ENCODE data around the gene DSG3. TPM values are rescaled to one million over a fixed set of nuclear protein-coding genes. Genes with fewer than 3 reads are reported as not detected.

Gene DSG3
- total RNA-seq, 1 experiment from 2014 or later: 0.04 TPM

- Histone ChIP-seq H3K4me2 (ENCODE audit: insufficient read depth, insufficient read length, low read length) (no peak overlapping the region), H4K5ac (ENCODE audit: insufficient read length, low read depth, low read length) (no peak overlapping the region), H3K4me1 (ENCODE audit: insufficient read depth, low read length) (no peaks in the 10 kb centered on the region), H3K23me2 (ENCODE audit: insufficient read length, low read depth, low read length, poor library complexity, severe bottlenecking) (no peaks in the 10 kb centered on the region), H2AFZ (ENCODE audit: low read length) (no peak overlapping the region), H2BK12ac (ENCODE audit: insufficient read length, low read depth, low read length) (no peak overlapping the region), H3K27me3 (ENCODE audit: insufficient read depth, low read length) (no peaks in the 10 kb centered on the region), H2AK5ac (ENCODE audit: insufficient read length, low read length) (no peak overlapping the region), H2BK5ac (ENCODE audit: insufficient read length, low read length) (no peak overlapping the region), H4K20me1 (ENCODE audit: control insufficient read depth, insufficient read depth, insufficient read length) (no peaks in the 10 kb centered on the region), H2BK120ac (ENCODE audit: low read depth, low read length, poor library complexity, severe bottlenecking) (no peak overlapping the region), H3T11ph (ENCODE audit: low read length) (no peak overlapping the region), H3K56ac (ENCODE audit: insufficient read length, low read depth, low read length) (no peak overlapping the region), H3K9me3 (ENCODE audit: control insufficient read depth, low read depth, low read length) (no peaks in the 10 kb centered on the region), H3K4ac (ENCODE audit: low read depth, low read length) (no peak overlapping the region), H3K79me1 (ENCODE audit: insufficient read depth, low read depth, low read length, poor library complexity, severe bottlenecking) (no peaks in the 10 kb centered on the region), H2BK20ac (ENCODE audit: low read depth, low read length, poor library complexity, severe bottlenecking) (no peak overlapping the region), H2BK15ac (ENCODE audit: low read depth, low read length) (no peak overlapping the region), H3K27ac (ENCODE audit: insufficient read length, low read depth, low read length) (no peak overlapping the region), H3K79me2 (ENCODE audit: insufficient read depth, low read length) (no peaks in the 10 kb centered on the region), H3K23ac (ENCODE audit: insufficient read length, low read depth, low read length) (no peak overlapping the region), H4K91ac (ENCODE audit: insufficient read length, low read depth, low read length) (no peak overlapping the region), H4K8ac (replicated peaks; ENCODE audit: insufficient read length, low read depth, low read length) (no peak overlapping the region), H3K9ac (ENCODE audit: extremely low read depth, insufficient read length, low read length) (no peak overlapping the region), H3K14ac (ENCODE audit: insufficient read depth, low read length) (no peak overlapping the region), H3K18ac (ENCODE audit: insufficient read length, low read depth, low read length) (no peak overlapping the region)
- Mint-ChIP-seq H3K27ac (no peak overlapping the region), H3K36me3 (ENCODE audit: insufficient read depth in 1 of 3, low read depth in 3 of 3) (no peaks in the 10 kb centered on the region), H3K4me3 (no peak overlapping the region), H3K4me1 (no peaks in the 10 kb centered on the region), H3K9me3 (no peaks in the 10 kb centered on the region; a peak in 1 of 5 replicates), H3K27me3 (ENCODE audit: low read depth) (no peaks in the 10 kb centered on the region)
- no peak for TF ChIP-seq CTCF (conservative IDR thresholded peaks at IDR 0.05)
- DNase-seq: no peak
- WGBS (ENCODE audit: extremely low coverage, insufficient read length, low lambda C conversion rate): no CpG with 5 or more reads among the region's 6 CpGs
Observed at GRCh38 chr18:31420032-31420431, 27.5 kb upstream of the DSG3 start.
